Fibroblast of lung (primary cell): Measurements from ENCODE around the gene RGS10.

ENCODE experiments used
- CTCF ChIP-seq, 2 donors: IDR thresholded peaks in 1 of 2; conservative IDR thresholded peaks in 1 of 2; 1 replicate in 1 of 2; 2 replicates in 1 of 2; pipeline ENCODE4 v1.5.1; 2011 to 2012; ENCODE audit warnings: low read length in 2 of 2, control low read depth in 1 of 2, inconsistent platforms in 1 of 2, low read depth in 1 of 2, mild to moderate bottlenecking in 1 of 2
- EZH2 ChIP-seq: IDR thresholded peaks from 2 replicates; pipeline ENCODE4 v1.5.1; 2012; ENCODE audit warnings: low read length, control low read depth, mild to moderate bottlenecking; ENCODE audit errors: missing control alignments

- TF ChIP-seq CTCF (conservative IDR thresholded peaks at IDR 0.05 in 1 of 2, IDR thresholded peaks at IDR 0.05 in 1 of 2; ENCODE audit: low read depth in 1 of 2, low read length in 2 of 2) = no peak
- no peak for TF ChIP-seq EZH2
Observed at GRCh38 chr10:119526621-119527592, 15.6 kb downstream of the RGS10 start.
